ENCODE measurements around the gene ARHGDIA.
"Not testable (repeated sequence)": the region's sequence is repeated elsewhere in the genome, so short reads cannot be mapped to it uniquely, and the experiment has no call there.

ARHGDIA gene

DNA sequence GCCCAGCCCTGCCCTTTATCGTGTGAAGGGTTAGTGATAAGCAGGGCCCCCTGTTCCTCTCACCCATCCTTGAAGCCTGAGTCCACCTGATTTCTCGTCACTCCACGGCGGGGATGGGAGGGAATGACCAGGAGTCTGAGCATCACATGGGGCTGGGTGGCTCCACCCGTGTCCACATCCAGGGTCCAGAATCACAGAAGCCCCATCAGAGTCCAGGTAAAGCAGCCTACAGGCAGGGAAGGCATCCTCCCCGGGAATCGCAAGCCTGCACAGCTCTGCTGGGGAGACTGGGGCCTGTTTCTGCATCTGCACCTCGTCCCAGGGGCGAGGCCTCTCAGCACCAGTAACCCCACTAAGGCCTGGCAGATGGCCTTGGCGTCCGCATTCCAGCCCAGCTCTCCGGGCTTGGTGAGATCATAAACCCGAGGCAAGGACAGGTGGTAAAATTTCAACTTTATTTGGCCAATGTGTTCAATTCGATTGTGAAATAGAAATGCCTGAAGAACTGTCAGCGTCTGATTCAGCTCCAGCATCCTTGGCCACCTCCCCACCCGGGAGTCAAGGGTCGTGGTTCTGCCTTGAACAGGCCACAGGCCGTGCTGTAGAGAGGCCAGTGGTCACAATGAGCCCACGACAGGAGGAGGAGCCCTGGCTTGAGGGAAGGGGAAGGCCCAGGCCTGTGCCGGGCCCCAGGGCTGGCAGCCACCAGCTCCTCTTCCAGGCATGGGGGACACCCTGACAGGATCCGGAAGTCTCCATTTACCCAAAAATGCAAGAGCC lies 28.2 kb downstream of the ARHGDIA start:
- no peak for DNase-seq (ENCODE audit: low spot score)

DNA sequence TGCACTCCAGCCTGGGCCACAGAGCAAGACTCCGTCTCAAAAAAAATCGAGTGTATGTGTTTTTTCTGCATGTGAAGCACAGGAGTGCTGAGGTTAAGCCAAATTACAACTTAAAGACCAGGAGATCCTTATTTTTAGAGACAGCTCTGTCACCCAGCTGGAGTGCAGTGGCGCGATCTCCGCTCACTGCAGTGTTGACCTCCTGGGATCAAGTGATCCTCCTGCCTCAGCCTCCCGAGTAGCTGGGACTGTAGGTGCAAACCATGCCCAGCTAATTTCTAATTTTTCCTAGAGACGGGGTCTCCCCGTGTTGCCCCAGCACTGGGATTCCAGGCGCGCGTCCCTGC lies 28.8 kb downstream of the ARHGDIA start:
- no peak for DNase-seq (ENCODE audit: low spot score)

DNA sequence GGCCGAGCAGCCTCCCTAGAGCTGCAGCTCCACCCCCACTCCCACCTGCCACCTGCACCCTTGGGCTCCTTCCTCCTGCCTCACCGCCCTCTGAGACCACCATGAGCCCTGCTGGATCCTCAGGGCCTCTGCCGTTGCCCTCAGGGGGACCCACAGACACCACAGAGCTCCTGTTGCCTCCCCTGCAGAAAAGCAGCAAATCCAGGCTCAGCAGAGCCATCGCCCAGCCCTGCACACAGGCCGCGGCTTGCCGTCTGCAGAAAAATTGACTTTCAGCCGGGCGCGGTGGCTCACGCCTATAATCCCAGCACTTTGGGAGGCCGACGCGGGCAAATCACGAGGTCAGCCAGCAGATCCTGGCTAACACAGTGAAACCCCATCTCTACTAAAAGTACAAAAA lies 29.3 kb downstream of the ARHGDIA start:
- DNase-seq (ENCODE audit: low spot score) = no peak

DNA sequence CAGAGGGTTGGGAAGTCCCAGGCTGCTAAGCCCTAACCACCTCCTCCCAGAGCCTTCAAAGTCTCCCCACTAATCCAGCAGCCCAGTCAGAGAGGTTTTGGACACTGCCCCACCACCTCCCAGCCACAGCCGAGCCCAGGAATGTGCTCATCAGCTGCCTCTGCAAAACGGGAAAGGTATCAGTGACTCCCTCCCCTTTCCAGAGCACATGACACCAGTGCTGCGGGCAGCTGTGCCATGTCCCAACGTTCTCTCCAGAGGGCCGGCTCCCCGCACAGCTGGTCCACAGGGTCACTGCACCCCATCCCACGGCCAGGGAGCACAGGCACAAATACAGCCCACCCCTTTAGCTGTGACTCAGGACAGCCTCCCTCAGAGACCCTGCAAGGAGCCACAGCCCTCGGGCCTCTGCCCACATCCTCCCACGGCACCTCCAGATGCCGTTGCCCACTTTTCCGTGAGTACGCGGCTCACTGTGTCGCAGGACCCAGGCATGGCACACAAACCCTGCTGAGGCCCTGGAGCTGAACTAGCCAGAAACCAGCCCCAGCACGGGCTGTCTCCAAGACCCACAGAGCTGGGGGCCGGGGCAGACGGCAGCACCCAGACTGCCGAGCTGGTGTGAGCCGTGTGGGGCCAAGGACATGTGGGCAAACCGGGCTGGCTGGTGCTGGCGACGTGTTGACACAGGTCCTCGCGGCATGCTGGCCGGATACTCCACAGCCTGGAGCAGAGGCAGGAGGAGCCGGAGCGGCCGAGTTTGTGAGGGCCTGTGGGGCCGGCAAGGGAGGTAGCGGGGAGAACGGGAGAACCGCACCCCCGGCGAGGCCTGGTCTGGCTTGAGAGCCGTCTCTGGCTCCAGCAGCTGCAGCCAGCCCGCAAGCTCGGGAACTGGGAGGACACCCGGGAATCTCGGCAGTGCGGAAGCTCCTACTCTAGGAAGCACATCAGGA lies 30.0 kb downstream of the ARHGDIA start:
- no peak for DNase-seq (ENCODE audit: low spot score)

DNA sequence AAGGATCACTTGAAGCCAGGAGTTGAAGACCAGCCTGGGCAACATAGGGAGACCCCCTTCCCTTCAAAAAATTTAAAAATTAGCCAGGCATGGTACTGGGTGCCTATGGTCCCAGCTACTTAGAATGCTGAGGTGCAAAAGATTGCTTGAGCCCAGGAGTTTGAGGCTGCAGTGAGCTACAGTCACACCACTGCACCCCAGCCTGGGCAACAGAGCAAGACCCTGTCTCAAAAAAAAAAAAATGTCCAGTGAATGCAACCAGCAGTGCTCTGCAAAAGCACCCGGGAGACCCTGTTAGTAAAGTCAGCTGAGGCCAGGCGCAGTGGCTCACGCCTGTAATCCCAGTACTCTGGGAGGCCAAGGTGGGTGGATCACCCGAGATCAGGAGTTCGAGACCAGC lies 31.1 kb downstream of the ARHGDIA start:
- DNase-seq (ENCODE audit: low spot score) = not testable (repeated sequence)

DNA sequence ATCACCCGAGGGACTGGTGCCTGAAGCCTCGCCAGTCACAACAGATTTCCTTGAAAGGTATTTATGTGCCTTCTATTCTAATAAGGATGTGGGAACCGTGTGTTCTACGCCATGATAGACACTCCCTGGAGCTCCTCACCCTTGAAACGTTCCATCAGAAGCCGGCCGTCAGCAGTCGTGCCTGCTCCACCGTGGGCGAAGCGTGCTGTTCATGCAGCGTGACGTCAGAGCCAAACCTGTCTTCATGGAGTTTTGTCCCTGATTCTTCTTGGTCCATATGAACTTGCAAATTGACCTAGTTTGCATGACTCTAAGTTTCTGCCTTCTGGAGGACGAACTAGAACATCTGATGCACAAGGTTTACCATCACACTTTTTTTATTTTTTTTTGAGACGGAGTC lies 31.8 kb downstream of the ARHGDIA start:
- no peak for DNase-seq (ENCODE audit: low spot score)

DNA sequence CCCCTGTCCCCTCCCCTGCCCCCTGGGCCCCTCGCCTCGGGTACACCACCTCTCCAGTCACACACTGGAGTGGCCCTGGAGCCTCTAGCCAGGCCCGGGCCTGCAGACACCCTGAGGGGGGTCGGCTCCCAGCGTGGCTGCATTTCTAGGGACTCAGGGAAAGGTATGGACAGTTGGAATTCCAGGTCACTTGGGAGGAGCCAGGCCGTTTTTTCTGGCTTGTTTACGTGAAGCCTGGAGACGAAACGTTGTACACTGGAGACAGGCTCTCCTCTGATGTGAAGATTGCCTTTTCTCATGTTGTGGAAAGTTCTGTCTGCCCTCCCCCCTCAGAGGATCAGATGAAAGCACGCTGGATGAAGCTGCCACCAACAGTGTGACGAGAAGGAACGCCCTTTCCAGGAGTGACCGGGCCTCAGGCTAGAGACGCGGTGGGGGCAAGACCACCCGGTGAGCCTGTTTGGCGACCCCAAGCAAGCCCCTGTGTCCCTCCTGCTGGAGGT lies 32.3 kb downstream of the ARHGDIA start:
- DNase-seq (ENCODE audit: low spot score) = no peak

DNA sequence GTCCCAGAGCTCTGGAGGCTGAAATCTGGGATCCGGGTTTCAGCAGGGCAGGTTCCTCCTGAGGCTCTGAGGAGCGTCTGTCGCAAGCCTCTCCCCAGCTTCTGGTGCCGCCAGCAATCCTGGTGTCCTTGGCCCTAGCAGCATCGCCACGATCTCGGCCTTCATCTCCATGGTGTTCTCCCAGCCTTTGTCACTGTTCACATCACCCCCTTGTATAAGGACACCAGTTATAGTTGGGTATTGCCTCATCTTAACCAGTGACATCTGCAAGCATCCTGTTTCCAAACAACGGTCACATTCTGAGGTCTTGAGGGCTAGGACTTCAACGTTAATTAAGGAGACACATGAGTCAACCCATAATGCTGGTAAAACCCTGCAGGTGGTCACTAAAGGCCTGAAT lies 33.5 kb downstream of the ARHGDIA start:
- no peak for DNase-seq (ENCODE audit: low spot score)

DNA sequence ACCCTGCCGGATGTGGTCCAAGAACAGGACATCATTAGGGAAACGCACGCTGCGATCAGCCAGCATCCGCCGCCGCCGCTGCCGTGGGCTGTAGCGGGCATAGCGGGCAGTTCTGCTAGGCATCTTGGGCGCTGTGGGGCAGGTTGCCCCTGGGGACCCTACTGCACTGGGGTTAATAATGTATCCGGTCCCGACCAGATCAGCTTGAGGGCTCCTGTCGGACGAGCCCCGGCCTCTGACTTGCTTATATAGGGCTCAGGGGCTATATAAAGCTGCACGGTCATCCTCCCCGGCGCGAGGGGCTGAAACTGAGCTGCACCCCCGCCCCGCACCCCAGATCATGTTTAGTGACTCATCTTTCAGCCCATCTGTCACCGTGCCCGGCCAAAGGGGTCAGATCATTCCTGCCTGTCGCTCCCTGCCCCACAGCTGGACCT lies 36.3 kb downstream of the ARHGDIA start, which contains the start of gene PPP1R27:
TSS of gene PPP1R27 (minus strand) at position 220 of the 437 bp plus-strand sequence. CDS start at position 123, 97 bp downstream.
- no peak for DNase-seq (ENCODE audit: low spot score)

DNA sequence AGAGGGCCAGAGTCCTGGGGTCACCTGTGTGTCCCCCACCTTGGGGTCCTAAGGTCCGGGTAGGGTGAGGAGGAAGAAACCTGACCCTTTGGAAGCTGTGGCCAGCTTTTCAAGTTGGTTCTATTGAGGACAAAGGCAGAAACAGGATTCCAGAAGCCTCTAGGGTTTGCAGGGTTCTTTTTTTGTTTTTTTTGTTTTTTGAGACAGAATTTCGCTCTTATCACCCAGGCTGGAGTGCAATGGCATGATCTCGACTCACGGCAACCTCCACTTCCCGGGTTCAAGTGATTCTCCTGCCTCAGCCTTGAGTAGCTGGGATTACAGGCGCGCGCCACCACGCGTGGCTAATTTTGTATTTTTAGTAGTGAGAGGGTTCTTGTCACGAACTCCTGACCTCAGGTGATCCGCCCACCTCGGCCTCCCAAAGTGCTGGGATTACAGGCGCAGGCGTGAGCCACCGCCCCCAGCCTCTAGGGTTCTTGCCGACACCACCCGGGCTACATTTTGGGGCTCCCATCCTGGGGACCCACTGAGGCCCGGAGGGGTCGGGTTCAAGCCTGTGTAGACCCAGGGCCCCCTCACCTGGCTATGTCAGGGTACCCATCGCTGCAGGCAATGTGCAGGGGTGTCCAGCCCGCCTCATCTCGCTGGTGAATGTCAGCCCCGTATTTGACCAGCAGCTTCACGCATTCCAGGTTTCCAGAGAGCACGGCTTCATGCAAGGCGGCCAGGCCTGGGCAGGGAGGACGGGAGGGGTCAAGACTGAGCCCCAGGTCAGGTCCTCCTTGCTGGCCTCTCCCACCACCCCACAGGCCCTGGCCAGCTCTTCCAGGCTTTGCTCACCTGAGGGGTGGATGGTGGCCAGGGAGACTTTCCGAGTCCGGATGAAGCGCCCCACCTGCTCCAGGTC lies 37.0 kb downstream of the ARHGDIA start:
- DNase-seq (ENCODE audit: low spot score) = no peak

DNA sequence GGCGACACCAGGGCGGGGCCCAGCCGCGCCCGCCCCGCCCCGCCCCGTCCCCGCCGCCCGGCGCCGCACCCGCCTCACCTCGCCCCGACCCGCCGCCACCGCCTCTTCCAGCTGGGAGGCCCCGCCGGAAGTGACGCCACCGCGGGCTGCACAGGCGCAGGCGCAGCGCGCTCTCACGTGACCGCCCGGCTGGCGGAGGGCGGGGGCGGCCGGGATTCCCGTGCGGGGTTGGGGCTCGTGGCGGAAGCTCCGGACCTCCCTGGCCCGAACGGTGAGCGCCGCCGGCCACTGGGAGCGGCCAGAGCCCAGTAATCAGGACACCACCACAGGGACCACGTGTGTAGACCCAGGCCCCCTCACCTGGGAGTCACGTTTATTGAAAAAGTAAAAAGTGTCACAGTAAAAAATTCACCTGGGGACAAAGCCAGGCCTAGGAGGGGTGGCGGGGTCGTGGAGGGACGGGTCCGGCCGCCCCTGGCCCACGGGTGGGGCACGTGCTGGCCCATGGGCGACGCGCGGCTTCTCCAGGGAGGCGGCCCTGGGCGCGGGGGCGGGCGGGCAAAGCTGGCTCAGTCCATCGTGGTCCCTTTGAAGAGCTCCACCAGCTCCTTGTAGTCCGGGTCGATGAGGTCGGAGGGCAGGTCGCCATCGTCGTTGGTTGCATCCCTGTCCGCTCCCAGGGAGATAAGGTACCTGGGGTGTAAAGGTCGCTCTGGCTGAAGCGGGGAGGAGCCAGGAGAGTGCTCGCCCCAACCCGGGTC lies 37.8 kb downstream of the ARHGDIA start, which contains the start of gene MCRIP1:
TSS of gene MCRIP1 (minus strand) at position 132 of the 761 bp plus-strand sequence. CDS start 8,785 bp downstream, outside the sequence.
- DNase-seq (ENCODE audit: low spot score) = peak; percentile 87

DNA sequence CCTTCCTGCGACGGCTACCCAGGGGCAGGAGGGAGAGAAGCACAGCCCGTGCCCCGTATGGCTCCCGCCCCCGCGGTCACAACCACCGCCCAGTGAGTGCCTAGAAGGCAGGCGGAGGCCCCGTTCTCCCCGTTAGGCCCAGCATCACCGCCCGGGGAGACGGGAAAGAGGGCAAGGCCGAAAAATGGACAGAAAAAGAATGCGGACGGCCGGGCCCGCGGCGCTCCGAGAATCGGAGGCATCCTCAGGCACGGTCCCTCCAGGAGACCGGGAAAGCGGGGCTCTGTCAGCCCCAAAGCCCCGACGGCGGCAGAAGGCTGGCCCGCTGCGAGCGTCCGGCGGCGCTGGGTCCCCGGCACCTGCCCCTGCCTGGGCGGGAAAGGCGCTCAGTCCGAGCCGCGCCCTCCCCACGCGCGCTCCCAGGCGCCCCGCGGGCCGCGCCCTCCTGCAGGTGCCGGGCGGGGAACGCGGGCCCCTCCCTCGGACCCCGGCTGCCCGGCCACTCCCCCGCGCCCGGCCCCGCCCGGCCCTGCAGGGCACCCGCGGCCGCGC lies 38.5 kb downstream of the ARHGDIA start:
- no peak for DNase-seq (ENCODE audit: low spot score)

DNA sequence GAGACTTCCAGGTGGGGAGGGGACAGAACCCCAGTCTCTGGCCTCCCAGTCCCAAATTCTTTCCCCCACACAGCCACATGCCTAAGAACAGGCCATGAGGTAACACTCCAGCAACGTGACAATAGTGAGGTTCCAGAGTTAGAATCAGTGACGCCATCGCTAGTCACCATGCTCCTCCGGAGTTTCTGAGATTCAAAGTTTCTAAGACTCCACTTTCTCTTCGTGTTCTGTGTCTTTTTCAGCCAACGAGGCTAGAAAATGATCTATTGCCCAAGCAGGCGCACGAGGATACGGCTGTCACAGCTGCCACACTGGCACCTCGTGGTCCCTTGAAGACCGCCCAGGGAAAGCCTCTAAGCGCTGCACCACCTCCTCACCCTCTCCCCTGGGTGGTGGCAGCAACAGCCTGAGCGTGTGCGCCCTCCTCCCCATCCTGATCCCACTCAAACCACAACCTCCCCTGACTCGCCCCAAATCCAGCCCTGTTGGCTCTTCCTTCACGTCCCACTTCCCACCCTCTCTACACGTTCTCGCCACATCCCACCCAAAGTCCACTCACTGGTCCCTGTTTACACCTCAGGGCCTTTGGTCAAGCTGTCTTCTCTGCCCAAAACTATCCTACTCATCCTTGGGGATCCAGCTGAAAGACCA lies 39.1 kb downstream of the ARHGDIA start:
- no peak for DNase-seq (ENCODE audit: low spot score)

DNA sequence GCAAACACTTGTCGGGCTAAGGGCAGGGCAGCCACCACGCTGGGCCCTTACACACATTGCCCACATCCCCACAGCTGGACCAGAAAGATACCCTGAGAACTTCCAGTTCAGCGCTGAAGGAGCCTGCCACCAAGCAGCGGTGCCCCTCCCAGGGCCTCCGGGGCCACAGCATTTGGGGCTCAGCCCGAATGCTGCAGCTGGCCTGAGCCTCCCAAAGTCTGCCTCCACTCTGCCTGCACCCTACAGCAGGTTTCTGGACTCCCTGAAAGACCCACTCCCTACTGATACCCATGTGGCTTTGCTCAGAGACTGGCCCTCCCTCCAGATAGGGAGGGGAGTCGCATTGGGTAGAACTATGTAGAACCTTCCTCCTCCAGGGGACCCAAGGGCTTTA lies 39.6 kb downstream of the ARHGDIA start:
- DNase-seq (ENCODE audit: low spot score) = no peak

DNA sequence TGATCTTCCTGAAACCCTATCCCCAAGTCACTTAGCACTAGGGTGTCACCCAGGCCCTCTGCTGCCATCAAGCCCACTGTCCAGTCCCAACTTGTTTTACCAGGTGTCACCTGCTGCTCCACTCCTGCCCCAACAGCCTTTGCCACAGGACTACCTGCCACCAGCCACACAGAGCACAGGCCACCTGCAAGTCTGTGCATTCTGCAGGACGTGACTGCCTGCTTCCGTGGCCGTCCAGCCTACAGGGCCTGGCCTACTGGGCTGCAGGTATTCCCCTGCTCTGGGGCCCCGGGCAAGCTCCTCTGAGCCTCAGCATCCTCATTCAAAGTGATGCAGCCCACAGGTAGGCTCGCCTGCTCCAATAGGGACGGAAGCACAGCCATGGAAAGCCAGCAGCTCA lies 41.3 kb downstream of the ARHGDIA start:
- no peak for DNase-seq (ENCODE audit: low spot score)

DNA sequence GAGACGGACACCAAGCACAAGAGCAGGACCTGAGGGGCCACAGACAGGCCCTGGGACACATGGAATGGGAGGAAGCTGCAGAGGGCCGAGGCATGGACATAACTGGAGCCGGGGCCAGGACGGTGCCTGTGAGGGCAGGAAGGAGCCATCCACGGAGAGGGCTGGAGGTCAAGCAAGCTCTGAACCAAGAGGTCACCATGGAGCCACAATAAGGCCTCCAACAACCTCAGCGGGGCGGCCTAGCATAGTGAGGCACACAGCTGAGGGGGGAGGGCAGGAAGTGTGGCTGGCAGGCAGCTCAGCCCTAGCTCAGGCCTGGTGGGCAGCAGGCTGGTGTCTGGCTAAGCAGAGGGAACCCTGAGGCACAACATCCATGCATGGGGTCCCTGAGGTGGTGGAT lies 42.5 kb downstream of the ARHGDIA start:
- no peak for DNase-seq (ENCODE audit: low spot score)

DNA sequence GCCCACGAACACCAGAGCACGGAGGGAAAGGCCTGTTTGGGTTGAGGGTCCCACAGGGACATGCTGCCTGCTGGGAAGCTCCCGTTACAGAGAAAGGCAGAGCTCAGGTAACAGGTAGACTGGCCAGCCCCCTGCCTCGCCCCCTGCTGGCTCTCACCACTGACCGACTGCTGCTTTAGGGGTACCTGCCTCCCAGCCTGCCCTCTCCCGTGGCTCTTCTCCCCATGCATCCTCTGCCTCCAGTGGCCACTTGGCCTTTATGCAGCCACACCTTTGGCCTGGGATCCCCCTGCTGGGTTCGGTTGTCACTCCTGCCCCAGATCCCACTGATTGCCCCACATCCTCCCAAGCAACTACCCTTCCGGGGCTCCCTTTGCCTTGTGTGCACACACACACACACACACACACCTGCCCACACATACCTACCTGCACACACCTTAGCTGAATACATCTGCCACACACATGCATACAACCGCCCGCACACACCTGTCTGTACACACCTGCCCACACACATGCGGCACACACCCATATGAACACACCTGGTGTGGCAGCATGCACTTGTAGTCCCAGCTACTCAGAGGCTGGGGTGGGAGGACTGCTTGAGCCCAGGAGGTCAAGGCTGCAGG lies 45.2 kb downstream of the ARHGDIA start:
- no peak for DNase-seq (ENCODE audit: low spot score)

DNA sequence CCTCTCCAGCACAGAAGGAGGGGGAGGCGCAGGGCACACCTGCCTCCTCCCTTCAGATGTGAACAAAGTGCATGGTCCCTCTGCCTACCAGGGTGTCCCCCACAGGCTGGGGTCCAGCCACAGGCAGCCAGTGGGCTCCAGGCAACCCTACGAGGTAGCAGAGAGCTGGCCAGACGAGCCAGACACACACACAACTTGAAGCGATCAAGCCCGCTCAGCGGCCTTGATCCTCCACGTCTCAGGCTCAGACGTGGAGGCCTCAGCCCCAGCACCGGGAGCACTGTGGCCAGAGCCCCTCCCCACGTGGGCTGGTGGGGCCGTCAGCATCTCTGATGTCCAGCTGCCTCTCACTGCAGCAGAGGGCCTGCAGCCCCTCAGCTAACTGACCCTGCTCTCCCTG lies 46.5 kb downstream of the ARHGDIA start:
- DNase-seq (ENCODE audit: low spot score) = no peak

DNA sequence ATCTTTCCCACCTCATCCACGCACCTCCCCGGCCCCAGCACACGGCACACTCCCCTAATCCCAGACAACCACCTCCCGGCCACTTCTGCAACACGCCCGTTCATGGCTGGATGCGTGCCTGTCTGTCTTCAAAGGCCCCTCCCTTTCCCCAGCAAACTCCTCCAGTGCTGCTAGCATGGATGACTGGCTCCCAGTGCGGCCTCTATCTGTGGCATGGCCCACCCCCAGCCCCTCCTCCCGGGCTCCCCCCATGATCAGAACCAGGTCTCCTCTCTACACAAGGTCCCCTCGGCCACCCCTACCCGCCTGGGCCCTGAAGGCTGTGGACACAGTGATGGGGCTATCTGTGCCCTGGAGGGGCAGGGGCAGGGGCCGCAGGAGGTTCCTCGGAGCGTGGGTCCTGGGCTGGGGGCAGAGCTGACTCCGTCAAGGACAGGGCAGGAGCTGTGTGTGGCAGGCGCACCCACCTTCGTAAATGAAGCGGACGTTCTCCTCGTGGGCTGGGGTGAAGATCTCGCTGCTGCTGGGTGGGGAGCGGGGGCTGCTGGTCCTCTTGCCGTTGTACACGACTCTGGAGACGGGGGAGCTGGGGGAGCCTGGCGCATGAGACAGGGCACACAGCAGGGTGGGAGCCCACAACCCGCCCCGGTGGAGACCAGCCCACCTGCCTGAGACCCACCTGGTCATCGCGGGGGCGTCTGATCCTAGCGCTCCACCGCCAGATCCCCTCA lies 47.2 kb downstream of the ARHGDIA start:
- no peak for DNase-seq (ENCODE audit: low spot score)
